Gastrocnemius medialis (tissue), 4 donors: ENCODE results near the gene TPRG1. TPM values are rescaled to one million over a fixed set of nuclear protein-coding genes. Genes with fewer than 3 reads are reported as not detected.

Experiments used
- ATAC-seq, 2 donors: fragments of 150-250 bp; one replicate each; pipeline ENCODE4 v1.9.1; 2016
- DNase-seq, 2 donors: peaks; one replicate each; pipeline ENCODE4 v3.0.0-alpha.2; 2019
- H3K27ac ChIP-seq, 4 donors: fragments of 200-600 bp; sonication (generic); 1 replicate in 1 of 4; 2 replicates in 3 of 4; pipeline ENCODE4 v1.5.1; 2016 to 2018; ENCODE audit warnings: mild to moderate bottlenecking in 2 of 4, moderate library complexity in 1 of 4
- H3K27me3 ChIP-seq, 3 donors: fragments of 200-600 bp; sonication (generic) in 2 of 3; 1 replicate in 1 of 3; 2 replicates in 2 of 3; pipeline versions ENCODE4 v1.5.1 to v1.6.0; 2016 to 2019; ENCODE audit warnings: mild to moderate bottlenecking in 1 of 3, moderate library complexity in 1 of 3
- H3K36me3 ChIP-seq, 2 donors: fragments of 200-600 bp; sonication (generic) in 1 of 2; one replicate each; pipeline ENCODE4 v1.5.1; 2017 to 2018
- H3K4me1 ChIP-seq, 2 donors: fragments of 200-600 bp; sonication (generic) in 1 of 2; one replicate each; pipeline ENCODE4 v1.5.1; 2016 to 2017; ENCODE audit warnings: mild to moderate bottlenecking in 2 of 2
- H3K4me3 ChIP-seq, 4 donors: fragments of 200-600 bp; sonication (generic) in 3 of 4; 1 replicate in 1 of 4; 2 replicates in 3 of 4; pipeline ENCODE4 v1.5.1; 2016 to 2019; ENCODE audit warnings: mild to moderate bottlenecking in 2 of 4
- H3K9me3 ChIP-seq, 3 donors: fragments of 200-600 bp; sonication (generic) in 2 of 3; 1 replicate in 1 of 3; 2 replicates in 2 of 3; pipeline ENCODE4 v1.5.1; 2016 to 2019
- POLR2A ChIP-seq, 2 donors: fragments of 450-650 bp; IDR thresholded peaks; one replicate each; pipeline ENCODE4 v1.6.1; 2017; ENCODE audit warnings: antibody characterized with exemption in 2 of 2, mild to moderate bottlenecking in 2 of 2, moderate library complexity in 2 of 2
- in situ Hi-C, 4 donors: fragments of 200-750 bp; cut with MboI; loops; one replicate each; pipeline versions ENCODE4 v1.15.0 to v1.8.0; 2017; ENCODE audit warnings: low sequenced_read_pairs in 4 of 4
- intact Hi-C: fragments of 100-400 bp; cut with DNase I; formaldehyde crosslinking; loops from one replicate; pipeline ENCODE4 v1.15.1; 2023; ENCODE audit warnings: low total_unique reads
- total RNA-seq, 4 donors: library from RNA; depleted of rRNA; stranded (reverse); fragments of >200 nt; gene quantifications; one replicate each; pipeline versions ENCODE4 v1.1.0 to v1.2.3, GENCODE V29; 2016
- TF ChIP-seq, protein P1 (sequence below), 5 experiments: fragments of 450-650 bp in 3 of 5; fragments of 200-600 bp in 2 of 5; sonication (generic) in 2 of 5; IDR thresholded peaks in 4 of 5; conservative IDR thresholded peaks in 1 of 5; 1 replicate in 4 of 5; 2 replicates in 1 of 5; pipeline ENCODE4 v1.5.1; 2016 to 2019; ENCODE audit warnings: antibody characterized with exemption in 5 of 5, mild to moderate bottlenecking in 3 of 5, moderate library complexity in 3 of 5

The TPRG1 gene
- total RNA-seq, 4 donors from 2014 or later = 2.8 to 9.0 (median 3.2) TPM

DNA sequence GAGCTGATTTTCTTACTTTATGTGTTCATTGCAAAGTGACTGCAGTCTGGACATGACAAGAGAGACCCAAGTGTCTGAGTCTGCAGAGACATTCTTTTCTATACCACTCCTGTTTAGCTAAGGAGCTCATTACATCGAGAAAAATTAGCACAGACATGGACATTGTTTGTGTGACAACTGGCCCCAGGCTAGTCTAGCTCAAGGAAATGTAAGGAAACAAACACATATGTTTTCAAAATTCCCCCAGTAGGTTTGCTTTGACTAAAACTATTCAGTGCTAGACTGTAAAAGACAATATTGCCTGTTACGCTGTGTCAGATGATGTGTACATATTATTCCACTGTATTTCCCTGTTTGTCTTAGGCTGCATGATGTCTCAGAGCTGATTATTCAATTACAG, 40.9 kb downstream of the TPRG1 start:
- ATAC-seq (no peak), DNase-seq (no peak)
- no peak overlapping the region for H3K4me3 ChIP-seq
- no peaks in the 10 kb centered on the region for H3K27me3 ChIP-seq
- TF ChIP-seq POLR2A (IDR thresholded peaks at IDR 0.05) = no peak
- TF ChIP-seq, protein P1, sequence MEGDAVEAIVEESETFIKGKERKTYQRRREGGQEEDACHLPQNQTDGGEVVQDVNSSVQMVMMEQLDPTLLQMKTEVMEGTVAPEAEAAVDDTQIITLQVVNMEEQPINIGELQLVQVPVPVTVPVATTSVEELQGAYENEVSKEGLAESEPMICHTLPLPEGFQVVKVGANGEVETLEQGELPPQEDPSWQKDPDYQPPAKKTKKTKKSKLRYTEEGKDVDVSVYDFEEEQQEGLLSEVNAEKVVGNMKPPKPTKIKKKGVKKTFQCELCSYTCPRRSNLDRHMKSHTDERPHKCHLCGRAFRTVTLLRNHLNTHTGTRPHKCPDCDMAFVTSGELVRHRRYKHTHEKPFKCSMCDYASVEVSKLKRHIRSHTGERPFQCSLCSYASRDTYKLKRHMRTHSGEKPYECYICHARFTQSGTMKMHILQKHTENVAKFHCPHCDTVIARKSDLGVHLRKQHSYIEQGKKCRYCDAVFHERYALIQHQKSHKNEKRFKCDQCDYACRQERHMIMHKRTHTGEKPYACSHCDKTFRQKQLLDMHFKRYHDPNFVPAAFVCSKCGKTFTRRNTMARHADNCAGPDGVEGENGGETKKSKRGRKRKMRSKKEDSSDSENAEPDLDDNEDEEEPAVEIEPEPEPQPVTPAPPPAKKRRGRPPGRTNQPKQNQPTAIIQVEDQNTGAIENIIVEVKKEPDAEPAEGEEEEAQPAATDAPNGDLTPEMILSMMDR (IDR thresholded peaks at IDR 0.05 in 4 of 5, conservative IDR thresholded peaks at IDR 0.05 in 1 of 5) = no peak
- in situ Hi-C loops = no loop called here
- H3K36me3 ChIP-seq = peaks cover 0 to 5% of the 10 kb centered on the region in 2 donors
- H3K27ac ChIP-seq = no peak overlapping the region
- intact Hi-C loops = no loop called here
- no peaks in the 10 kb centered on the region for H3K4me1 ChIP-seq
- H3K9me3 ChIP-seq = no peaks in the 10 kb centered on the region

DNA sequence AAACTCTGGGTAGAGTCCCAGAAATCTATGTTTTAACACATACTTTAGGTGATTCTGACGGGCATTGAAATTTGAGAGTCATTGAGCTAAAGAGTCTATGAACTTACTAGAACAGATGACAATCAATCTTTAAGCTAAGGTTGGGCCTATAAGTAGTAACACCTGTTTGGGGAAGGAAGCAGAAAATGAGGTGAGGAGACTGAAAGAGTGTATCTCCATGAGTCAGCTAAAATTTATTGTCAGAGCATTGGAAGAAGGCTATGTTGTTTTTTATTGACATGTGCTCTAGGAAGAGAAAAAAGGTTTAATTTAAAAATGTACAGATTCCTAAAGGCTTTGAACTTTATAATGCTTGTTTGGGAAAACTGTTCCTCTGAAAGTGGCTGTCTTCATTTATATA, 42.9 kb downstream of the TPRG1 start:
- H3K4me3 ChIP-seq = no peak overlapping the region
- in situ Hi-C loops = no loop called here
- no peaks in the 10 kb centered on the region for H3K4me1 ChIP-seq
- no peaks in the 10 kb centered on the region for H3K27me3 ChIP-seq
- no peak overlapping the region for H3K27ac ChIP-seq
- ATAC-seq = no peak
- no peaks in the 10 kb centered on the region for H3K9me3 ChIP-seq
- DNase-seq = no peak
- no peaks in the 10 kb centered on the region for H3K36me3 ChIP-seq
- intact Hi-C loops = no loop called here
- TF ChIP-seq, protein P1 (IDR thresholded peaks at IDR 0.05 in 4 of 5, conservative IDR thresholded peaks at IDR 0.05 in 1 of 5) = no peak
- TF ChIP-seq POLR2A (IDR thresholded peaks at IDR 0.05) = no peak

DNA sequence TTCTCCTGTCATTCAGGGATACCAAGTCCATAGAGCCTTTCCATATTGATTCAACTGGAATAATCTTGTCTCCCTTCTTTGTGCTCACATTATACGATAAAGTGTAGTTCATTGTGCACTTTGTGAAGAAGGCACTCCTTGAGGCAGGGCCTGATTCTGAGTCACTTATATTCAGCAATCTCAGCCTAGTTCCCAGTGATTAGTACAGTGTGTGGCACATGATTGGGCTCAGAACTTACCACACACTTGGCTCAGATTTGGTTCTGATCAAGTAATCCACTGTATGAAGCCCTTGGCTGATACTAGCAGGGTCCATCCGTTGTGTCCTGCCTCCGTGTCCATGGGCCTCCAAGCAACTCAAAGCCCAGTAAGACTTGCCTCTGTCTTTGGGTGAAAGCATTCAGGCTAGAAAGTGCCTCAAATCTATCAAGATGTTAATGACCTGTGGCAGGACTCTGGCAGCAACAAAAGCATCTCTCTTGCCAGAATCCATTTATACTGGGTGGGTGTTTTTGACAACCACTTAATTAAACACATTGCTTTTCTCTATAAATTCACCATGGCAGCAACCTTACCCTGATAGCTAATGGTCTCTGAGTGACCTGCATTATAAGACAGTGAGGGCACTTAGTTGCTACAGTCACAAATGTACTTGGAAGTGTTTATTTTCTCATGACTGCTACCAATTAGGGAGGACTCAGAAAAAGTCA, 51.3 kb downstream of the TPRG1 start:
- no peaks in the 10 kb centered on the region for H3K36me3 ChIP-seq
- H3K9me3 ChIP-seq = no peaks in the 10 kb centered on the region
- no peak overlapping the region for H3K4me3 ChIP-seq
- no peak for DNase-seq
- no peaks in the 10 kb centered on the region for H3K27me3 ChIP-seq
- no peak overlapping the region for H3K27ac ChIP-seq
- intact Hi-C loops (no loop called here), in situ Hi-C loops (no loop called here)
- TF ChIP-seq, protein P1 (IDR thresholded peaks at IDR 0.05 in 4 of 5, conservative IDR thresholded peaks at IDR 0.05 in 1 of 5) = no peak
- TF ChIP-seq POLR2A (IDR thresholded peaks at IDR 0.05) = no peak
- ATAC-seq = no peak
- H3K4me1 ChIP-seq = no peaks in the 10 kb centered on the region

DNA sequence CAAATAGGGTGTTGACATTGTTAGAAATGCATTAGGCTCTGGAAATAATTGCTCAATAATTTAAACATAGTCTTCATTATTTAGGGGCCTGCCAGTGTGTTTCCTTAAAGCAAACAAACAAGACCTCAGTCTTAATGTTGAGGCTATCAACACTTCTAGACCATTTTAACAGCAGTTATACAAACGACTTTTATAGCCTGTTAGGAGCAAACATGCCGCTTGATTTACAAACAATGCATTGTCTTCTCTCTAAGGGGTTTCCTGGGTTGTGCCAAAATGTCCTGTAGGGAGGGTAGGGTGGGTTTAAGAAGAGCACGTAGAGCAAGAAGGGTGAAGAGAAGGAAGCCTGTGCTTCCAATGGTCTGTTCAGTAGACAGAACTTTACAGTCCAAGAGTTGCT, 53.7 kb downstream of the TPRG1 start:
- intact Hi-C loops (no loop called here), in situ Hi-C loops (no loop called here)
- TF ChIP-seq POLR2A (IDR thresholded peaks at IDR 0.05) = no peak
- TF ChIP-seq, protein P1 (IDR thresholded peaks at IDR 0.05 in 4 of 5, conservative IDR thresholded peaks at IDR 0.05 in 1 of 5) = no peak
- Histone ChIP-seq H3K36me3 (no peaks in the 10 kb centered on the region), H3K27me3 (no peaks in the 10 kb centered on the region), H3K4me1 (no peaks in the 10 kb centered on the region), H3K4me3 (no peak overlapping the region), H3K27ac (no peak overlapping the region), H3K9me3 (no peaks in the 10 kb centered on the region)
- no peak for ATAC-seq
- no peak for DNase-seq

DNA sequence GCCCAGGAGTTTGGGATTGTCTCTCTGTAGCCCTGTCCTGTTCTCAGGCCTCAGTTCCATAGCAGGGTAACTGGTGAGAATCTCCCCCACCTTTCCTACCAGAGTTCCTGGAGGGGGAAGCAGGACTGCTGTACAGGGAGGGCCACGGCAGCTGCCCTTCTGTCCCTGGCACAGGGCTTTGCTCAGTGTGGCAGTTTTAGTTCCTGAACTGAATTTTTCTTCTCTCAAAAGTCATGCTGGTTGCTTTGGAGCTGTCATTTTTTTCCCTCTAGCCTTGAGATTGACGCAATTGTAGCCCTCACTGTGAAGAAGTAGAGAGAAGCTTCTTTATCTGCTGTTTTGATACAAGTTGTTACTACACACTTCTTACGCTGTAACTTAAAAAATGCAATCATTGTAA, 55.5 kb downstream of the TPRG1 start:
- no peaks in the 10 kb centered on the region for H3K27me3 ChIP-seq
- no peak for DNase-seq
- H3K4me3 ChIP-seq = no peak overlapping the region
- intact Hi-C loops = no loop called here
- no peak for ATAC-seq
- TF ChIP-seq, protein P1 (IDR thresholded peaks at IDR 0.05 in 4 of 5, conservative IDR thresholded peaks at IDR 0.05 in 1 of 5) = no peak
- TF ChIP-seq POLR2A (IDR thresholded peaks at IDR 0.05) = no peak
- H3K9me3 ChIP-seq = no peaks in the 10 kb centered on the region
- H3K4me1 ChIP-seq = no peaks in the 10 kb centered on the region
- no peak overlapping the region for H3K27ac ChIP-seq
- H3K36me3 ChIP-seq = no peaks in the 10 kb centered on the region
- in situ Hi-C loops = no loop called here
